NCI-H2227 (cell line): ENCODE data around the gene TTC16.

ENCODE experiments used
- DNase-seq: peaks from one replicate; lab custom pipeline; 2025; ENCODE audit not compliant: unreplicated experiment; lab: John Stamatoyannopoulos, UW

TTC16 gene

GRCh38 chr9:127715470-127716337 is at the start of gene TTC16, which contains the start of gene PTRH1:
TSS of gene TTC16 (plus strand) at chr9:127716079. CDS start at chr9:127716146, 67 bp downstream.
TSS of gene PTRH1 (minus strand) at chr9:127715663. CDS start at chr9:127715639, 24 bp downstream.
- DNase-seq, result peak; percentile 93

- no peak for DNase-seq
Measured at GRCh38 chr9:127667127-127667844, 48.6 kb upstream of the TTC16 start.

DNA sequence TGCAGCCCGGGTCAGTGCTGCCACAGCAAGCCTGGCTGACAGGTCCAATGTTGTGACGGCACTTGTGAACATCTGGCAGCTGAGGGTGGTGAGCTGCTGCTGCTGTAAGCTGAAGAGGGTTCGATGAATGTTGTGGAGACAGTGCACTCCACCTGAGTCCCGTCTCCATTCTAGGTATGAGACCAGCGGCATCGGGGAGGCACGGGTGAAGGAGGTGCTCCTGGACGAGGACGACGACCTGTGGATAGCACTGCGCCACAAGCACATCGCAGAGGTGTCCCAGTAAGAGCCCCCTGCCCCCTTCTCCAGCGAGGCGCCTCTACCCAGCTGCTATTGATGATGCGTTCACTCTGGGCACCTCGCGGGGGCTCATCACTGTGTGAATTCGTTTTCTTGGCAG is 48.0 kb upstream of the TTC16 start:
- DNase-seq, result no peak

DNA sequence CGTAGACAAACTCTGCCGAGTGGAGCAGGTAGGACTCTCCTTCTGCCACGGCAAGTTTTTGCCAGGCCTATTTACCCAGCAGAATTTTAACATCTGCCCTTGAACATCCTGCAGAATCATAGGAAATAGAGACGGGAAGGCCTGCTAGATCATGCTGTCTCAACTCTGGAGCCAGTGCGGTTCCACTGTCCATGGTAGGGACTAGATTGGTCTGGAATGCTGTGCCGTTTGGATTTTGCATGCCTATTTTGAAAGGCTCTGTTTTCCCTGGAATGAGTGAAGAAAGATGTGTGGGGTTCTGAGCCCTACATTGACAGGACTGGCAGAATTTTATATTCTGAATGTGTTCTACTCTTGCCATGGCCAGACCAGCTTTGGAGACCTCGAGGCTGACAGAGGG is 42.6 kb upstream of the TTC16 start:
- no peak for DNase-seq

- DNase-seq, result no peak
Measured at GRCh38 chr9:127676638-127677037, 39.2 kb upstream of the TTC16 start.

DNA sequence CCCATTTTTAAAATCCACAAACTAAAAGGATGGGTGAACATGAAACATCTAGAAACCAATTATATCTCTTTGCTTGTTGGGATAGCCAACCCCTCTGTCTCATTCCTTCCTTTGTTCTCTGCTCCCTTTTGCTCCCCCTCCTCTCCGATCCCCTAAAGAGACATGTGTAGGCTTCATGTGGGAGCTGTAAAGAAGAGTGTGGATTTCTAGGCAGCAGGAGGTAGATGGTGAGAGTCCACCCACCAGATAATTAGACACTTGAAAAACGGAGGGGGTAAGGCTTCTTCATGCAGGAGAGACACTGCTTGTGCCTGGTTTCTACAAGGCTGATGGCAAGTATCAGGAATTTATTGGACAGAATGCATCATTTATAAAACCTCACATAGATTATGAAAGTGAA is 36.4 kb upstream of the TTC16 start:
- DNase-seq, result no peak

DNA sequence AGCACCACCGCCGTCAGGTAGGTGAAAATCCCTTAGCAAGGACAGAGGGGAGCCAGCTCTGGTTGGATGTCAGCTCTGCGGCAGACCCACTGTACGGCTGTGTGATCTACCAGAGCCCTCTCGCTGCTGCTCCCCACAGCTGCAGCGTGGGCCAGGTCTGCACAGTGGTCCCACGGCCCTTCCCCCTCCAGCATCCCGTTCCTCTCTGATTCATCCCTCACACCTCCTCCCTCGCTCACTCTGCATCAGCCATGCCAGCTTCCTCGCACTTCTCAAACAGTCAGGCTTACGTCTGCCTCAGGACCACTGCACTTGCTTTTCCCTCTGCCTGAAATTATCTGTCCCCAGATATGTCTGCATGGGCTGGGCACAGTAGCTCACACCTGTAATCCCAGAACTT is 35.7 kb upstream of the TTC16 start:
- DNase-seq, result no peak

- DNase-seq, result no peak
Measured at GRCh38 chr9:127680846-127681245, 35.0 kb upstream of the TTC16 start.

- DNase-seq, result no peak
Measured at GRCh38 chr9:127682351-127683136, 33.3 kb upstream of the TTC16 start.

- no peak for DNase-seq
Measured at GRCh38 chr9:127683723-127684122, 32.2 kb upstream of the TTC16 start.

GRCh38 chr9:127684576-127684975 is 31.3 kb upstream of the TTC16 start:
- no peak for DNase-seq

- DNase-seq, result no peak
Measured at GRCh38 chr9:127686461-127687393, 29.2 kb upstream of the TTC16 start.

DNA sequence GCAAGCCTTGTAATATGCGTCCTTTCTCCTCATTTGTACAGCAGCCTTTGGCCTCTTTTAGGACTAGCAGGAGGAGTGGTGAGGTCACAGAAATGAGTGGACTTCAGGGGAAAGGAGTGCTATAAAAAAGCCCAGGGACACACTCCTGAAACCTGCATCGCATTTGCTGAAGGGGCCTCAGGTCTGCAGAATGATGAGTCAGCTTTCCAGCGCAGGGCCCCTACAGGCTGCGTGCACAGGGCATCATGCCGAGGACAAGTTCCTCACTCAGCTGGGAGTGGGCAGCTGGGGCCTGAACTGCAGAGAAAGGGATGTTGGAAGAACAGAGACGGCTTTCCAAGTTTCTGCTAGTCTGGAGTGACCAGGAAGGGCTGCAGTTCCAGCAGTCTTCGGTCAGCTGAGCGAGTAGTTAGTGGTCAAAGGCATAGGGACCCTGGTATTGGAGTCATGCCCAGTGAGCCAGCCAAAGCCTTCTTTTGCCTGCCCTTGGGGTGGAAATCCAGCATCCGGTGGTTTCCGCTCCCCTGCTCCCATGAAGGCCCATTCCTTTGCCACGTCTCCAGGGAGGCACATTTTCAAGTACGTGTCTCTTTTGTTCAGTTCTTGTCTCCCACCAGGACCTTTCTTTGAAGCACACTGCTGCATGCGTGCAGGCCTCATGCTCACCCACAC is 26.4 kb upstream of the TTC16 start:
- DNase-seq, result no peak

- no peak for DNase-seq
Measured at GRCh38 chr9:127690735-127691134, 25.1 kb upstream of the TTC16 start.

GRCh38 chr9:127692071-127692470 is 23.8 kb upstream of the TTC16 start:
- peak; percentile 42 for DNase-seq

DNA sequence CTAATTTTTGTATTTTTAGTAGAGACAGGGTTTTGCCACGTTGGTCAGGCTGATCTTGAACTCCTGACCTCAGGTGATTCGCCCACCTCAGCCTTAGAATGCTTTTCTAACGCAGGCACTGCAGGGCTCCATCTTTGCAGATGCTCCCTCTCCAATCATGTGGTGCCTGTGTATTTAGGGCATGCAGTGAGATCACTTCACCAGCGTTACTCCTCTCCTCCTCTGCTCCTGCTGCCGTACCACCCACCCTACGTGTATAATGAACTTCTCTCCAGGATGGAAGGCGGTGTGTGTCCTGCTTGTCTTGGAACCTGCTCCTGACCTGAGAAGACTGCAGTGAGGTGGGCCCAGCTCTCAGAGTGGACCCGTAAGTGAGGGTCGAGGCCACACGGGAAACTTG is 22.7 kb upstream of the TTC16 start:
- DNase-seq, result no peak

GRCh38 chr9:127693697-127694096 is 22.2 kb upstream of the TTC16 start:
- DNase-seq, result no peak

- DNase-seq, result no peak
Measured at GRCh38 chr9:127694890-127695720, 20.8 kb upstream of the TTC16 start.

DNA sequence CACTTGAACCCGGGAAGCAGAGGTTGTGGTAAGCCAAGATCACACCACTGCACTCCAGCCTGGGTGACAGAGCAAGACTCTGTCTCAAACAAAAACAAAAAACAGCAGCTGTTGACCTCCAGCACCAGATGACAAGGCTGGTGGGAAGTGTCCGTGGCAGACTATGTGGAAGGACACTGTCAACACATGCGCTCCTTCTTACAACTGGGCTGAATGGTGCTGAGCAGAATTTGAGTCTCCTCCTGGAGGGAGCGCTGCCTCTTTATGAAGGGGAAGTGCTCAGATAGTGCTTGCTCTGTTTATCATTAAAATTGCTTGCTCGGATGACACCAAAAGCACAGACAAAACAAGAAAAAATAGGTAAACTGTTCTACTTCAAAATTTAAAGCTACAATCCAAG is 18.3 kb upstream of the TTC16 start:
- DNase-seq, result no peak
